Tibial nerve (tissue), 4 donors: Measurements from ENCODE around the gene GRB10. TPM values are rescaled to one million over a fixed set of nuclear protein-coding genes. Genes with fewer than 3 reads are reported as not detected.

Source experiments
- DNase-seq, 2 donors: peaks; one replicate each; pipeline ENCODE4 v3.0.0-alpha.2; 2019; ENCODE audit warnings: low spot score in 2 of 2
- H3K27ac ChIP-seq, 4 donors: fragments of 200-600 bp; sonication (generic) in 3 of 4; one replicate each; pipeline ENCODE4 v1.5.1; 2017 to 2019; ENCODE audit warnings: mild to moderate bottlenecking in 1 of 4
- H3K27me3 ChIP-seq, 2 donors: fragments of 200-600 bp; sonication (generic) in 1 of 2; one replicate each; pipeline versions ENCODE4 v1.5.1 to v1.6.0; 2017 to 2019
- H3K36me3 ChIP-seq, 3 donors: fragments of 200-600 bp; sonication (generic); one replicate each; pipeline ENCODE4 v1.5.1; 2018 to 2019
- H3K4me1 ChIP-seq, 4 donors: fragments of 200-600 bp; sonication (generic) in 3 of 4; one replicate each; pipeline ENCODE4 v1.5.1; 2017 to 2019
- H3K4me3 ChIP-seq, 4 donors: fragments of 200-600 bp; sonication (generic) in 3 of 4; one replicate each; pipeline ENCODE4 v1.5.1; 2017 to 2019; ENCODE audit warnings: mild to moderate bottlenecking in 1 of 4, moderate library complexity in 1 of 4
- H3K9me3 ChIP-seq, 4 donors: fragments of 200-600 bp; sonication (generic) in 3 of 4; one replicate each; pipeline ENCODE4 v1.5.1; 2017 to 2019
- EP300 ChIP-seq, 2 donors: sonication (generic); formaldehyde crosslinking; IDR thresholded peaks; one replicate each; pipeline ENCODE4 v1.6.1; 2017; ENCODE audit warnings: antibody characterized with exemption in 2 of 2, mild to moderate bottlenecking in 1 of 2
- POLR2A ChIP-seq, 2 donors: fragments of 450-650 bp; IDR thresholded peaks; one replicate each; pipeline ENCODE4 v1.6.1; 2017; ENCODE audit warnings: antibody characterized with exemption in 2 of 2, mild to moderate bottlenecking in 2 of 2, moderate library complexity in 2 of 2
- WGBS, 2 donors: methylation state at CpG; one replicate each; pipeline ENCODE4 v1.1.5; 2018; 5-methylcytosine and 5-hydroxymethylcytosine counted together
- total RNA-seq, 4 donors: library from RNA; depleted of rRNA; stranded (reverse); fragments of >200 nt; gene quantifications; one replicate each; pipeline ENCODE4 v1.1.0, GENCODE V29; 2016
- TF ChIP-seq, protein P1 (sequence below), 5 experiments: fragments of 200-600 bp in 3 of 5; fragments of 450-650 bp in 2 of 5; sonication (generic) in 3 of 5; IDR thresholded peaks; one replicate each; pipeline ENCODE4 v1.5.1; 2016 to 2019; ENCODE audit warnings: antibody characterized with exemption in 5 of 5, mild to moderate bottlenecking in 3 of 5, moderate library complexity in 2 of 5

Gene GRB10
- total RNA-seq, 4 donors from 2014 or later, result 34.1 to 73.9 (median 56.0) TPM

- no peak overlapping the region for H3K4me3 ChIP-seq
- no peaks in the 10 kb centered on the region for H3K4me1 ChIP-seq
- no peaks in the 10 kb centered on the region for H3K36me3 ChIP-seq
- H3K9me3 ChIP-seq, result no peaks in the 10 kb centered on the region
- H3K27me3 ChIP-seq, result no peaks in the 10 kb centered on the region
- DNase-seq, result no peak
- TF ChIP-seq POLR2A (IDR thresholded peaks at IDR 0.05) (no peak), EP300 (IDR thresholded peaks at IDR 0.05) (no peak)
- TF ChIP-seq, protein P1, sequence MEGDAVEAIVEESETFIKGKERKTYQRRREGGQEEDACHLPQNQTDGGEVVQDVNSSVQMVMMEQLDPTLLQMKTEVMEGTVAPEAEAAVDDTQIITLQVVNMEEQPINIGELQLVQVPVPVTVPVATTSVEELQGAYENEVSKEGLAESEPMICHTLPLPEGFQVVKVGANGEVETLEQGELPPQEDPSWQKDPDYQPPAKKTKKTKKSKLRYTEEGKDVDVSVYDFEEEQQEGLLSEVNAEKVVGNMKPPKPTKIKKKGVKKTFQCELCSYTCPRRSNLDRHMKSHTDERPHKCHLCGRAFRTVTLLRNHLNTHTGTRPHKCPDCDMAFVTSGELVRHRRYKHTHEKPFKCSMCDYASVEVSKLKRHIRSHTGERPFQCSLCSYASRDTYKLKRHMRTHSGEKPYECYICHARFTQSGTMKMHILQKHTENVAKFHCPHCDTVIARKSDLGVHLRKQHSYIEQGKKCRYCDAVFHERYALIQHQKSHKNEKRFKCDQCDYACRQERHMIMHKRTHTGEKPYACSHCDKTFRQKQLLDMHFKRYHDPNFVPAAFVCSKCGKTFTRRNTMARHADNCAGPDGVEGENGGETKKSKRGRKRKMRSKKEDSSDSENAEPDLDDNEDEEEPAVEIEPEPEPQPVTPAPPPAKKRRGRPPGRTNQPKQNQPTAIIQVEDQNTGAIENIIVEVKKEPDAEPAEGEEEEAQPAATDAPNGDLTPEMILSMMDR (IDR thresholded peaks at IDR 0.05), result no peak
- 82 to 88% methylated on average over 7 of the region's 7 CpGs for WGBS, 2 donors
- H3K27ac ChIP-seq, result no peak overlapping the region
These were observed 42.8 kb upstream of the GRB10 start for GRCh38 chr7:50825465-50825864.

- H3K27me3 ChIP-seq, result no peaks in the 10 kb centered on the region
- WGBS, 2 donors, result 79 to 86% methylated on average over 4 of the region's 4 CpGs
- DNase-seq, result no peak
- no peak overlapping the region for H3K4me3 ChIP-seq
- H3K27ac ChIP-seq, result no peak overlapping the region
- no peaks in the 10 kb centered on the region for H3K36me3 ChIP-seq
- H3K4me1 ChIP-seq, result no peaks in the 10 kb centered on the region
- H3K9me3 ChIP-seq, result no peaks in the 10 kb centered on the region
- TF ChIP-seq, protein P1 (IDR thresholded peaks at IDR 0.05), result no peak
- TF ChIP-seq EP300 (IDR thresholded peaks at IDR 0.05), result no peak
These were observed 42.2 kb upstream of the GRB10 start for GRCh38 chr7:50824882-50825281.

DNA sequence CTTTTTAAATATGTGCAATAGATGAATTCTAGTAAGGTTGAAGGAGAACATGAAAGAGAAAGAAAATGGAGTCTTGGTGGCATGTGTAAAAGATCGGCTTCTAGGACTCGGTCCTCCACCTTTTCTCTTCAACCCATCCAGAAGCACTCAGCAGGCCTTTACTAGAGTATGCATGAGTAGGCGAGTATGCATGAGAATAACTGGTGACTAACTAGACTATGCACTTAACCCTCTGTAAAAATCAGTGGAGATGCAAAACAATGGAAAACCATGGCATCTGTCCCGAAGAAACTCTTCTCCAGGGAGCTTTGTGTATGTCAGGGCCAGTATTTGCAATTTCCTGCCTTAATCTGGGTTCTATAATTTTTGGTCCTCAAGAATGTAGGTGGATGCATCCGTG, 40.0 kb upstream of the GRB10 start:
- Histone ChIP-seq H3K27me3 (no peaks in the 10 kb centered on the region), H3K27ac (no peak overlapping the region), H3K9me3 (no peaks in the 10 kb centered on the region), H3K4me1 (no peaks in the 10 kb centered on the region), H3K36me3 (no peaks in the 10 kb centered on the region), H3K4me3 (no peak overlapping the region)
- 84 to 85% methylated on average over 5 of the region's 5 CpGs for WGBS, 2 donors
- no peak for DNase-seq
- TF ChIP-seq, protein P1 (IDR thresholded peaks at IDR 0.05), result no peak
- no peak for TF ChIP-seq POLR2A (IDR thresholded peaks at IDR 0.05)
- no peak for TF ChIP-seq EP300 (IDR thresholded peaks at IDR 0.05)

DNA sequence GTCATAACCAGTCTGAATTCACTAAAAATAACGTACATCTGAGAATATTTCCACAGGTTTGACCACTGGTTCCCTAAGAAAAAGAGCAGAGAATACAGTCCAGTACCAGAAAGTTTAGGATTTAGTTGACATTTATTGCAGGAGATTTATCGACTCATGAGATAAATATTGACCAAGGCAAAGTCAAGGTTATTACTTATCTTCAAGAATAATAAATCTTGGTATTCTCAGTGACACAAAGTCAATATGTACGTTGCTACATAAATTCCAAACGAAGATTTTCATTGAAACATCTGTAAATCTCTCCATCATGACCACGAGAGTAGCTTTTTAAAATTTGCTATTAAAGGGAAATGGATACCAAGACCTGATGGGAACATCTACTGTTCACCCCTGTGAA, 39.4 kb upstream of the GRB10 start:
- no peaks in the 10 kb centered on the region for H3K4me1 ChIP-seq
- no peaks in the 10 kb centered on the region for H3K9me3 ChIP-seq
- H3K4me3 ChIP-seq, result no peak overlapping the region
- no peak overlapping the region for H3K27ac ChIP-seq
- TF ChIP-seq, protein P1 (IDR thresholded peaks at IDR 0.05), result no peak
- TF ChIP-seq POLR2A (IDR thresholded peaks at IDR 0.05), result no peak
- TF ChIP-seq EP300 (IDR thresholded peaks at IDR 0.05), result no peak
- no peak for DNase-seq
- no peaks in the 10 kb centered on the region for H3K27me3 ChIP-seq
- WGBS, 2 donors, result 78 to 81% methylated on average over 5 of the region's 5 CpGs
- no peaks in the 10 kb centered on the region for H3K36me3 ChIP-seq

DNA sequence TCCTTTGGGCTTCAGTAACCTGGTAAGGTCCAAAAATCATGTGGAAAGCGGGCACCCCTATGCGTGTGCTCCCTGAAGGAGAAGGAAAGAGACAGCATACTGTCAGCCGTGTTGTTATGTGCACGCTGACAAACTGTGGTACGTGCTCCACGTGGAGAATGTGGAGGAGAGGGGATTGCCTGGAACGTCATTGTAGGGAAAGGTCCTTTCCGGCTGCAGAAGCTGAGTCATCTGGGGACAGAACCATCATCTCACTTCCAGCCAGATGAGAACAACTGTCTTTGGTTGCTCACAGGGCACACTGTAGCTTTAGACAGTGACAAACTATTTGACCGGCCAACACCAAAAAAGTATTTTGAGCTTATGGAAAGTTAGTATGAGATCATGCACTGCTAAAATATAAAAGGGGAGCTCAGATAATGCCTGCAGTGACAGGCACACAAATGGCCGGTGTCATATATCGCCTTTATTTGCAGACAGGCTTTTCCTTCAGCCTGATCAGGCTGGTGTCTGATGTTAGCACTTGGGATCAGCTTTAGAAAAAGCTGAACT, 38.8 kb upstream of the GRB10 start:
- DNase-seq, result no peak
- no peaks in the 10 kb centered on the region for H3K9me3 ChIP-seq
- H3K4me1 ChIP-seq, result no peaks in the 10 kb centered on the region
- no peaks in the 10 kb centered on the region for H3K27me3 ChIP-seq
- H3K4me3 ChIP-seq, result no peak overlapping the region
- TF ChIP-seq, protein P1 (IDR thresholded peaks at IDR 0.05), result no peak
- TF ChIP-seq EP300 (IDR thresholded peaks at IDR 0.05) (no peak), POLR2A (IDR thresholded peaks at IDR 0.05) (no peak)
- WGBS, 2 donors, result 56 to 64% methylated on average over 11 of the region's 11 CpGs
- no peaks in the 10 kb centered on the region for H3K36me3 ChIP-seq
- H3K27ac ChIP-seq, result no peak overlapping the region
